DMS 273 (cell line): Measurements from ENCODE around the gene SCAMP1.
"Not testable (repeated sequence)": the region's sequence is repeated elsewhere in the genome, so short reads cannot be mapped to it uniquely, and the experiment has no call there.

Experiments used
- DNase-seq: peaks from one replicate; lab custom pipeline; 2025; ENCODE audit not compliant: unreplicated experiment; lab: John Stamatoyannopoulos, UW

SCAMP1 gene

DNA sequence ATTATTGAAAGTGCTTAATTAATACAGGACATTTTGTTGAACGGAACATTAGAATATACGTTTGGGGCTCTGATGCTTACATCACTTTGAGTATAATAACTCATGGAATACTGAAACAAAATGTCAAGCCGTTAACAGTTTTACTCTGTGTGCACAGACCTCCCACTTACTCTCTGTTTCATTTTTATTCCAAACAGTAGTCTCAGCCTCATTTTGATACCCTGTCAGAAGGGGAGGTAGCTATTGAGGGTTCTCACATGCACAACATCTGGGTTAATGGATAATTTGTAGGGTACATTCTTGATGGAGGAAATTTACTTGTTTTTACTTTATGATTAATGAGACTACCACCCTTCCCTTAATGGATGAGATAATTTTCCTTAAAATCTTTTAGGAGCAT, 59.0 kb downstream of the SCAMP1 start:
- DNase-seq: no peak

DNA sequence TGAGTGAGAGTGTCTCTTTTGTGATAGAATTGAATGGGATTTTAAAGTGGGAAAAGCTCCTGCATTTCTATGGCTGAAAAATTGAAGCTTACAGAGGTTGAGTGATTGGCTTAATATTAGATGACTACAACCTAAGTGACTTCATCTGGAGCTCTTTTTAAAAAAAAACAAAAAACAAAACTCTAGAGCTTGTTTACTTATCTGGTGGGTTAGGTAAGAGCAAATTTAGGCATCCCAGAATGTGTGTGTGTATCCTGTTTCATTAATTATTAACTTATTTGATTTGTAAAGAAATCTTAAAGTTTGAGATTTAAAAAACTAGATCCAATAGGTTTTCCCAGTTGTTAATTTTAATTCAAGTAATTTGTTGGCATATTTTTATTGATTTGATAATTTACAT, 60.1 kb downstream of the SCAMP1 start:
- DNase-seq: no peak

DNA sequence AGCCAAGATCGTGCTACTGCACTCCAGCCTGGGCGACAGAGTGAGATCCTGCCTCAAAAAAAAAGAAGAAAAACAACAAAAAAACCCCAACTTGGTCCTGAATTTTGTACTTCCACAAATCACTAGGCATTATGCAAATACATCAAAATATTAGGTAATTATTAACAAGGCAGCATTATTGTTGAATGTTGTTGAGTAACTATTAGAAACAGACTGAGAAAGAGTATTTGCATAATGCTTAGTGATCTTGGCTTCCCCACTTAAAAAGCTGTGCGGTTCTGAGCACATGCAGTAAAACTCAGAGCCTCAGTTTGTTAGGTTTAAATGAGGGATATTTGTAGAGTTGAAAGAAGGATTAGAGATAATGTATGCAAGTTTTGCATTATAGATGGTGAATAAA, 64.2 kb downstream of the SCAMP1 start:
- no peak for DNase-seq

DNA sequence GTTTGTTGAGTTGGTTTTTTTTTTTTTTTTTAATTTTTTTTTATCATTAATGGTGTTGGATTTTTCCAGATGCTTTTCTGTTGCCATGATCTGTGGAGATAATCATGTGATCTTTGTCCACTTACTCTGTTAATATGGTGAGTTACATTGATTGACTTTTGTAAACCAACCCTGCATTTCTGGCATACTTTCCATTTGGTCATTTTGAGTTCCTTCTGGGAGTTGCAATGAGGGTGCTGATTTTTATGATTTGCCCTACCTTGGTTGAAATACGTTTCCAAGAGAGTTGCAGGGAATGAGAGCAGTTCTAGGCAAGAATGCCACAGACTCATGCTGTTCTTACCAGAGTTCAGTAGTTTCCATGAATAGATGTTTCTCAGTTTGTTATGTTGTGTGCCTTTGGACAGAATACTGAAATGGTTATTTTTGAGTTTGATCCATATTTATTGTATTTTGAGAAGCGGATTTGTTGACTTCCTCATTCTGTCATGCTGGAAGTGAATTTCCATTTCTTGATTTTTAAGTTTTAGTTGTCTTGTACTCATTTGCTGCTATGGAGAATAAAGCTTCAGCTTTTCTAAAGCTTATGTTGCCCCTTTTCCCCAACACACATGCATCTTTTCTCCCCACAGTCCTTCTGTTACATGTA, 69.0 kb downstream of the SCAMP1 start:
- DNase-seq: no peak

DNA sequence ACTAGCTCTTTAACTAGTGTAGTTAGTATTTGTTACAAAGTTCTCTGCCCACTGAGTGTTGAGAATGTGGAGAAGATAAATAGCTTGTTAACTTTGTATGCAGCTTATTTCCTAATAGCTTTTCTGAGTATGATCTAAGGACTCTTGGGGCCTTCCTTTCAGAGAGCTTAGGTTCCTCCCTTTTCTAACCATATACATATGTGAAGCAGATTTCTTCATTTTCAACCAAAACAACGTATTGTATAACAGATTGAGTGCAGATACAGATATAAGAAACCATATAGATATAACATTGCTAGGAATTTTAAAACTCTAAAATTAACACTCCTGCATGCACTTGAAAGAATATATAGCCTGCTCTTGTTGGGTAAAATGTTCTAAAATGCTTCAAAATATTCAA, 70.4 kb downstream of the SCAMP1 start:
- DNase-seq: no peak

DNA sequence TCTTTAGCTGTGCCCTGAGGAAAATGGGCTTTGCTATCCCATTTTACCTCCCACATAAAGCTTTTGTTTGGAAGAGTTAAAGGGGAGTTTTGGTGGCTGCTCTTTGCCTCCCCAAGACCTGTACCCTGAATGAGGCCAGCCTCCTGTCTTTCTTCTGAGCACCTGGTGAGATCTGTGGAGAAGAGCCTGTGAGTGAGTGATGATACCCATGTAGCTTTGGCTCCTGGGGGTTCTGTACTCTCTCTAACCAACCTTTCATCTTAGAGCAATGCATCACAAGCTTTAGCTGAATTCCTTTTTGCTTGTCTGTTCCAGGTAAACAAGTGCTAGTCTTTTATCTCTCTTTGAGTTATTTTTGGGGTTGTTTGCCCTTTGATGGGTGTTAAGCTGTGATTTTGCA, 73.6 kb downstream of the SCAMP1 start:
- no peak for DNase-seq

DNA sequence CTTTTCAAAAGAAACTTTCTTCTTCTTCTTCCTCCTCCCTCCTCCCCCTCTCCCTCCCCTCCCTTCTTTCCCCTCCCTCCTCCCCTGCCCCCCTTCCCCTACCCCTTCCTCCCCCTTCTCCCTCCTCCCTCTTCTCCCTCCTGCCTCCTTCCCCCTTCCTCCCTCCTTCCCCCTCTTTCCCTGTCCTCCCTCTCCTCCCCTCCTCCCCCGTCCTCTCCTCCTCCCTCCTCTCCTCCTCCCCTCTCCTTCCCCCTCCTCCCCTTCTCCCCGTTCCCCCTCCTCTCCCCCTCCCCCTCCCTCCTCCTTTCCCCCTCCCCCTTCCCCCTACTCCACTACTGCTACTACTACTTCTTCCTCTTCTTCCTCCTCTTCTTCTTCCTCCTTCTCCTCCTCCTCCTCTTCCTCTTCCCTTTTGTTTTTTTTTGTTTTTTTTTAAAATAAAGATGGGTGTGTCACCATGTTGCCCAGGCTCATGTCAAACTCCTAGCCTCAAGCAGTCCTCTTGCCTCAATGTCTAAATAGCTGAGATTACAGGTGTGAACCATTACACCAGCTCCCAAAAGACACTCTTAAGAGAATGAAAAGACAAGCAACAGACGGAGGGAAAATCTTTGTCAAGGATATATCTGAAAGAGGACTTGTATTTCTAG, 87.5 kb downstream of the SCAMP1 start:
- no peak for DNase-seq

DNA sequence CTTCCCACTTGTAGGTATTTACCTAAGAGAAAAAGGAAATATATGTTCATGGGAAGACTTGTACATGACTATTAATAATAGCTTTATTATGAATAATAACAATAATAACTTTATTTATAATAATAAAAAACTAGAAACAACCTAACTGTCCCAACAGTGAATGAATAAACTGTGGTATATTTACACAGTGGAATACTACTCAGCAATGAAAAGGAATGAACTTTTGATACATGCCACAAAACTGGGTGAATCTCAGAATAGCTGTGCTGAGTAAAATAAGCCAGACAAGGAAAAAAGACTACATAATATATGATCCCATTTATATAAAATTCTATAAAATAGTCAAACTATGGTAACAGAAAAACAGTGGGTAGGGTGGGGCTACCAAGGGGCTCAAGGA, 88.7 kb downstream of the SCAMP1 start:
- DNase-seq: no peak

DNA sequence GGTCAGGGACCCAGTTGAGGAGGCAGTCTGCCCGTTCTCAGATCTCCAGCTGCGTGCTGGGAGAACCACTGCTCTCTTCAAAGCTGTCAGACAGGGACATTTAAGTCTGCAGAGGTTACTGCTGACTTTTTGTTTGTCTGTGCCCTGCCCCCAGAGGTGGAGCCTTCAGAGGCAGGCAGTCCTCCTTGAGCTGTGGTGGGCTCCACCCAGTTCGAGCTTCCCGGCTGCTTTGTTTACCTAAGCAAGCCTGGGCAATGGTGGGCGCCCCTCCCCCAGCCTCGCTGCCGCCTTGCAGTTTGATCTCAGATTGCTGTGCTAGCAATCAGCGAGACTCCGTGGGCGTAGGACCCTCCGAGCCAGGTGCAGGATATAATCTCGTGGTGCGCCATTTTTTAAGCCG, 97.1 kb downstream of the SCAMP1 start:
- DNase-seq: not testable (repeated sequence)

DNA sequence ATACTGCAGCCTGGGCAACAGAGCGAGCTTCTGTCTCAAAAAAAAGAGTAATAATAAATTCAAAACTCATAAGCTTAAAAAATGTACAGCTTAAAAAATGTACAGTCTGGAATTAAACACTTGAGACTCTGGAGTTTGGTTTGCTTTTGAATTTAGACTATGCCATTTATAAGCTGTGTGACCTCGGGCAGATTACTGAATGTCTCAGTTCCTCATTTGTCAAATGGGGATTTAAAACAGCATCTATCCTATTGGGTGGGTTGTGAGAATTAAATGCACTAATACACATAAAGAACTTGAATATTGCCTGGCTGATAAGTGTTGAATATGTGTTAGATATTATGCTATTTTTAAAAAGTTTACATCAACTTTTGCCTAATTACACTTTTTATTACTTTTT, 98.4 kb downstream of the SCAMP1 start:
- no peak for DNase-seq

DNA sequence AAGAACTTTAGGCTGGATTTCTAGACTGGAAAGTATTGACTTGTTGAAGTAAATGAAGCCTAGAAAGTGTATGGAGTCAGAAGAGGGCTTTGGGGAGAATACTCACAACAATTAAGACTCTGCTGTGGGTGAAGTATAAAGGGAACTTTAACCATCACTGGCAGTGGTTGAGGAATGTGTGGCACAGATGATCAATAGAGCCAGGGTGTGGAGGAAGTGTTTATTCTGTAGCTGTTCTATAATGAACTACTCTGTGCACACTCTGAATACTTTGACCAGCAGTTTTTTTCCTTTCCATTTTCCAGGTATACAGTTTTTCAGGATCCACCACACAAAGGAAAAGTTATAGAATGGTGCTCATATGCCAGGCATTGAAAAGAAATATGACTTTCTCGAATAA, 106.7 kb downstream of the SCAMP1 start:
- DNase-seq: no peak

DNA sequence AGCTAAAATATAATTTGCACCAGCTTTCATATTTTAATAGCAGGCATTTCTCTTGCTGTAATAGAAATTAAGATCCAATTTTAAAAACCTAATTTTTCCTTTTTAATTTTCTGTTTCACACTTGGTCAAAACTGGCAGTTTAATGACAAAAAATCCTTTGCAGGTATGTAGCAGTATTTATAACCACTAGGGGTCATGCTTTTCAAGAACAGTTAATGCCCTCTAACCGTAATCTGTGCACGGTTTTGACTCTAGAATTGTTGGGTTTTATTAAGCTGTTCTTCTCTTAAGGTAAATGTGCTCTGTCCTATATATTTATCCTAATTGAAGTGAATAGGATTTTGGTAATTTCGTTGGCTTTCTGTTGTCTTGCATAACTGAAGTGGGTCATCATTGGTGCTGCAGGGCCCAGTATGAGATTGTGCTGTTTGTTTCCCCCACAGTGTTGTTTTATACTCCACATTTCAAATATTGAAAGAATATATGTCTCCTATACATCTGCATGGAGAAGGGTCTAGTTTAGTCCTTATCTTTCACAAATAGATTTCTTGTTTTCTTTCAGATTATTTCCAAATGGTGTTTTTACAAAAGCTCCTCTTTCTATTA, 107.4 kb downstream of the SCAMP1 start:
- DNase-seq: peak; percentile 58

DNA sequence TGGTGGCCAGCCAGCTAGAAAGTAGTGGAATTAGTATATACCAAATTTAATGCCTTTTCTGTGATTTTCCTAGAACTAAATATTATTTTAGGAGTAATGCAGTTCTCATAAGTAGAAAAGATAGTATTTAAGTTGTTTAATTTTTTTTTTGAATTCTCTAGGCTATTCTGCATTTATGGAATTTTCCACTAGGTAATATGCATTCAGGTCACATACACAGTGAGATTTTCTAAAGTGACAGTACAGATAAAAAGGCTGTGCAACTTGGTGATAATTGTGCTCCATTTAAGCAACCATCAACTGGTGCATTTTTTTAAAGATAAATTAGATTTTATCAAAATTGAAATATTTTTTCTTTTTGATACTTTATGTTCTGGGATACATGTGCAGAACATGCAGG, 111.5 kb downstream of the SCAMP1 start:
- DNase-seq: no peak

DNA sequence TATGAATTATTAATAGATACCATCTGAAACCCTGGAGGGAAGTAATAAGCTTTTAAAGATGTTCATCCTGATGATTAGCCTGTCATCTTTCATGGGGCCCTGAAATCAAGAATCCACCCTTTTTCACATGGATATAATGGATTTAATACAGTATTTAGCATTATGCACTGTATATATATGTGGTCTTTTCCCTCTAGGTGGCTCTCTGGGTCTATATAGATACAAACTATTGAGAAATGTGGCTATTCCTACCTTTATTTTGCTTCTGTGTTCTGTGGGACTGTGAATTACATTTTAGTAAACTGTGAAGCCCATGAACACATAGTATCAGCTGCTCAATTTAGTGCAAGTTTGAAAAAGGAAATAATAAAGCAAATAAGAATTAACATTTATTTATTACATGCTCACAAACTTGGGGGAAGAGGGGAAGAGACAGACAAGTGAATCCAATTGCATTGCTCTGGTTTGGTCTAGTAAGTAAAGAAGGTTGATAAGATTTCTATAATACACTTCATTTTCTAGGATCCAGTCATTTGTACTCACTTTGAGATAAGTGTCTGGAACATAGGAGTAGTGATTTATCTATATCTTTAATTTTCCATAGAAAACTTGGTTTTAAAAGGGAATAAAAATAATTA, 112.2 kb downstream of the SCAMP1 start:
- peak; percentile 52 for DNase-seq

DNA sequence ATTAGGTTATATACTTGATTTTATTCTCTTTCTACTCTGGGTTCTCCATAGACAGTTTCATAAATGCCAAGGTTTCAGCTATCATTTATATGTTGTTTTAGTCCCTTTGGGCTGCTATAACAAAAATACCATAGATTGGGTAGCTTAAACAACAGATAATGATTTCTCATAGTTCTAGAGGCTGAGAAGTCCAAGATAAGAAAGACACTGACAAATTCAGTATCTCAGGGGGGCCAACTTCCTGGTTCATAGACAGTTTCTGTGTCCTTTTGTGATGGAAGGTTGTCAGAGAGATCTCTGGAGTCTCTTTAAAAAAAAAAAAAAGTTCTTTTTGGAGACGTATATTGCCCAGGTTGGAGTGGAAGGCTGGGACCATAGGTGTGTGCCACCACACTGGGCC, 113.3 kb downstream of the SCAMP1 start:
- DNase-seq: no peak

DNA sequence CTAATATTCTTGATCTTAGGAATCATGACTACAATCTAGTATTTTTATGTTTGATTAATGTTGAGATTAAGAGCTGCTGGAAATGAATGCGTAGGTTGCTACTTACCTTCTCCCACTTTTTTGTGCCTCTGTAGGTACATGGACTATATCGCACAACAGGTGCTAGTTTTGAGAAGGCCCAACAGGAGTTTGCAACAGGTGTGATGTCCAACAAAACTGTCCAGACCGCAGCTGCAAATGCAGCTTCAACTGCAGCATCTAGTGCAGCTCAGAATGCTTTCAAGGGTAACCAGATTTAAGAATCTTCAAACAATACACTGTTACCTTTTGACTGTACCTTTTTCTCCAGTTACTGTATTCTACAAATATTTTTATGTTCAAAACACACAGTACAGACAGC, 115.0 kb downstream of the SCAMP1 start:
- DNase-seq: no peak

DNA sequence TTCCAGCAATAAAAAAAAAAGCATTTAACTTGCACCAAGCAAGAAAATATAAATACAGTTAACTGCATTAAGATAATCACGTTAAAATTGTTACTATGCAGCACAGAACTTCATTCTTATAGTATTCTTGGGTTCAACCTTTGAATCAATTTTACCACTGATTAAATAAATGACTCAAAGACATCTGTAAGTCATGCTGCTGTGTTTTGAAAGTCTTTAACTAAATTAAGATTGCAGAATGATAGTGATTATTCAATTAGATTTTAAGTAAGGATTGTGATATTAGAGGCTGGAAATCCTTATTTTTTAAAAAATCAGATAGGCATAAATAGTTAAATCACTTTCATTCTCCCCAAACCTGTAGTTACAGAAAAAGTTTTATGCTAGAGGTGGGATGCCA, 116.4 kb downstream of the SCAMP1 start:
- peak; percentile 21 for DNase-seq

DNA sequence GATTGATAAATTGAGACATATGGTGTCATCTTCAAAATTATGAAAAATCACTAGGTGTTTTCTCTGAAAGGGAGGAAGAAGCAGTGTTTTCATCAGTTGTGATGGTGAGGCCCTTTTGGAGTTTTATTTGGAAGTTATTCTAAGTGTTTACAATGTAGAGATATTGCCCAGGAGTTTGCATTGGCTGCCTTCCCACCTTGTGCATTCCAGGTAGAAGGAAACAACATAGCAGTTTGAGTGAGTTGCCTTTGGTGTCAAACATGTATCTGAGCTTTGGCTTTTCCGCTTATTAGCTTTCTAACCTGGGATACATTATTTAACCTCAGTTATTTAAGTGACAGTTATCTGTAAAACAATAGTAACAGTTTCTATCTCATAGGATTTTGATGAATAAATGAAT, 122.5 kb downstream of the SCAMP1 start:
- DNase-seq: no peak

DNA sequence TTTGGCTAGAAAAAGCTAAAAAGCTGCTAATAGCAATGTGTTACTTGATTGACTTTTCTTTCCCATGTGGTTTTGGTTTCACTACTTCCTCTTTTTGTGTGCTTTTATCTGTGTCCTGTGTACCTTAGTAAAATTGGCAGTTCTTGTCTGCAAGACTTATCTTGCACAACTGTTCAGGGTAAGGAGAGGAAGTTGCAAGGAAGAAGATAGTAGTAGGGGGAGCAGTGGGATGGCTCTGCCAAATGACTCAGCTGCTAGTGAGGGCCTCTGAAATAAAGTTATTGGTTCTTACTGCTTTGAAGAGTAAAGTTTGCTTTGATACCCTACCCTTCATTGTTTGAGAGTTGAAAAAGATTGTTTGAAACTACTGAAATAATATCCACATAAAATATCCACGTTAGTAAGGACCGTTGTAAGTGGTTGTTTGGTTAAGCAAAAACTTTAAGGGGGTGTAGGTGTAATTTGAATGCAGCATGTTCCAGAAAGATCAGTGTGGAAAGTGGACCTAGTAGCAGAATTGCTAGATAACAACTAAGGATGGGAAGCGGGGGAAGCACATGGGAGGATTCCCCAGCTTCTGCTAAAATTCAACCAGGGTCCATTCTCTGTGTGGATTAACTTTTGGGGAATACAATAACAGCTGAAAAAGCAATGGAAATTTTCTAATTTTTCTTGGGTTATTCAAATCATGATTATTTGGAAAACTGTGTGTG, 123.5 kb downstream of the SCAMP1 start:
- no peak for DNase-seq

DNA sequence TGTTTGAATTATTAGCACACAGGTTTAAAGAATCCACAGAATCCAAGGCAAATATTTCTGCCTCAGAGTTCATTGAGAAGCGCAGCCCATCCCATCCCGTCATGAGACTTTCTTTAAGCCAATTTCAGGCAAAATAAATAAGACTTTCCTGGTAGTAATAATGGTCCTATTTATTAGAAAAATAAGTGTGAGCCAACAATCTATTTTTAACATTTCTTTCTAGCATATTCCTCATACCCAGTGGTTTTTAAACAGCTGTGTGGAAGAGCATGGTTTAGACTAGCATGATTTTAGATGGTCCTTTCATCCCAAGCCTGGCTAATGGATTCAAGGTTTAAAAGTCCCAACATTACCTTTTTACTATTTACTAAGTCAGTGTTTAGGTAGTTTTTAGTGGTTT, 125.8 kb downstream of the SCAMP1 start:
- no peak for DNase-seq

DNA sequence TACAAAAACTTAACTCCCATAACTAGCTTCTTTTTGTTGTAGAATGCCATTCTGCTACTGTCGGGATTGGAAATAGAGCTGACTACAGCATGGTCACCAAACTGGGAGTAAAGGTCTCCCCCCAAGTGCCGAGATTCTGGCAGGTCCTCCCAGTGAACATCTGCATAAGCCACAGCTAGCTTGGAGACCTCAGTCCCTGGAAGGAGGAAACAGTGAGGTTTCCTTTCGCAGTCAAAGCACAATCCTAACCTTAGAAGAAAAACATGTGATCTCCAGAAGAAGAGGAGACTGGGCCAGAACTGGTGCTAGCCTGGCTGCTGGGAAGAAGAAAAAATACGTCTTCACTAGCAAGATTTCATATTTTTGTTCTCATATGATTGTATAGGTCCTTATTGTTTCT, 127.4 kb downstream of the SCAMP1 start:
- no peak for DNase-seq
